ENCODE data around the gene TBC1D23.
"Not testable (repeated sequence)": the region's sequence is repeated elsewhere in the genome, so short reads cannot be mapped to it uniquely, and the experiment has no call there.

Gene TBC1D23

GRCh38 chr3:100329800-100330489, 69.2 kb downstream of the TBC1D23 start:
- no peaks in the 10 kb centered on the region for H3K27me3 ChIP-seq
- H3K9ac ChIP-seq: no peak overlapping the region
- 0 out of 2 replicates have a peak, but pooled peaks cover 7% of the 10 kb centered on the region for H3K9me3 ChIP-seq
- no peak overlapping the region for H3K27ac ChIP-seq
- peaks cover 25% of the 10 kb centered on the region; the same call in 1 of the 2 replicates for H3K36me3 ChIP-seq
- H3K4me1 ChIP-seq: peaks cover 6% of the 10 kb centered on the region
- no peak overlapping the region for H3K4me2 ChIP-seq
- no peak for TF ChIP-seq Cebpa-rat (IDR thresholded peaks at IDR 0.05)
- no peaks in the 10 kb centered on the region for H4K20me1 ChIP-seq
- H3K4me3 ChIP-seq: no peak overlapping the region

GRCh38 chr3:100330651-100331050, 69.9 kb downstream of the TBC1D23 start:
- H3K4me3 ChIP-seq: no peak overlapping the region
- no peaks in the 10 kb centered on the region for H3K27me3 ChIP-seq
- no peaks in the 10 kb centered on the region for H4K20me1 ChIP-seq
- H3K9ac ChIP-seq: no peak overlapping the region
- H3K9me3 ChIP-seq: 0 out of 2 replicates have a peak, but pooled peaks cover 7% of the 10 kb centered on the region
- peaks cover 19% of the 10 kb centered on the region; the same call in 1 of the 2 replicates for H3K36me3 ChIP-seq
- peaks cover 13% of the 10 kb centered on the region for H3K4me1 ChIP-seq
- no peak for TF ChIP-seq Cebpa-rat (IDR thresholded peaks at IDR 0.05)
- H3K4me2 ChIP-seq: no peak overlapping the region
- H3K27ac ChIP-seq: no peak overlapping the region

- Histone ChIP-seq H3K4me2 (no peak overlapping the region), H3K9ac (no peak overlapping the region), H3K27me3 (no peaks in the 10 kb centered on the region), H3K4me1 (peaks cover 18% of the 10 kb centered on the region), H3K9me3 (0 out of 2 replicates have a peak, but pooled peaks cover 7% of the 10 kb centered on the region), H4K20me1 (no peaks in the 10 kb centered on the region), H3K27ac (no peak overlapping the region), H3K4me3 (no peak overlapping the region), H3K36me3 (peaks cover 9% of the 10 kb centered on the region; the same call in 1 of the 2 replicates)
- TF ChIP-seq Cebpa-rat (IDR thresholded peaks at IDR 0.05): no peak
Observed at GRCh38 chr3:100331660-100332059, 70.9 kb downstream of the TBC1D23 start.

GRCh38 chr3:100333051-100333450, 72.3 kb downstream of the TBC1D23 start:
- H3K4me3 ChIP-seq: no peak overlapping the region
- peaks cover 18% of the 10 kb centered on the region for H3K4me1 ChIP-seq
- H3K4me2 ChIP-seq: no peak overlapping the region
- no peaks in the 10 kb centered on the region for H3K27me3 ChIP-seq
- no peaks in the 10 kb centered on the region for H3K36me3 ChIP-seq
- no peak overlapping the region for H3K27ac ChIP-seq
- TF ChIP-seq Cebpa-rat (IDR thresholded peaks at IDR 0.05): no peak
- H4K20me1 ChIP-seq: 0 out of 2 replicates have a peak, but pooled peaks cover 1% of the 10 kb centered on the region
- H3K9ac ChIP-seq: no peak overlapping the region
- H3K9me3 ChIP-seq: no peaks in the 10 kb centered on the region

- H3K36me3 ChIP-seq: peaks cover 3% of the 10 kb centered on the region
- peaks cover 18% of the 10 kb centered on the region for H3K4me1 ChIP-seq
- 0 out of 2 replicates have a peak, but pooled peaks cover 4% of the 10 kb centered on the region for H4K20me1 ChIP-seq
- H3K4me2 ChIP-seq: peak overlapping the region; percentile 89
- no peaks in the 10 kb centered on the region for H3K27me3 ChIP-seq
- H3K4me3 ChIP-seq: peak overlapping the region; percentile 91
- no peak for TF ChIP-seq Cebpa-rat (IDR thresholded peaks at IDR 0.05)
- peak overlapping the region; percentile 91 for H3K9ac ChIP-seq
- no peaks in the 10 kb centered on the region for H3K9me3 ChIP-seq
- H3K27ac ChIP-seq: peak overlapping the region; percentile 93
Observed at GRCh38 chr3:100333970-100334487, 73.2 kb downstream of the TBC1D23 start.

GRCh38 chr3:100334488-100335351, 73.9 kb downstream of the TBC1D23 start, which contains the start of gene NIT2:
Gene NIT2, plus strand, starts transcription at chr3:100334757. Its CDS starts 35 bp downstream, at chr3:100334792.
- Histone ChIP-seq H3K4me3 (peak within 1 kb of the TSS; percentile 91), H3K27ac (peak within 1 kb of the TSS; percentile 93), H3K4me1 (peaks cover 18% of the 10 kb centered on the region), H3K9ac (peak within 1 kb of the TSS; percentile 91), H4K20me1 (0 out of 2 replicates have a peak, but pooled peaks cover 4% of the 10 kb centered on the region), H3K27me3 (no peaks in the 10 kb centered on the region), H3K9me3 (no peaks in the 10 kb centered on the region), H3K4me2 (peak within 1 kb of the TSS; percentile 89), H3K36me3 (peaks cover 10% of the 10 kb centered on the region)
- TF ChIP-seq Cebpa-rat (IDR thresholded peaks at IDR 0.05): no peak

- Histone ChIP-seq H3K4me3 (peak overlapping the region; percentile 91), H3K27me3 (no peaks in the 10 kb centered on the region), H3K4me1 (peaks cover 18% of the 10 kb centered on the region), H3K4me2 (peak overlapping the region; percentile 89), H3K9me3 (no peaks in the 10 kb centered on the region), H3K9ac (peak overlapping the region; percentile 91), H3K27ac (peak overlapping the region; percentile 93), H3K36me3 (peaks cover 17% of the 10 kb centered on the region), H4K20me1 (0 out of 2 replicates have a peak, but pooled peaks cover 4% of the 10 kb centered on the region)
- TF ChIP-seq Cebpa-rat (IDR thresholded peaks at IDR 0.05): no peak
Observed at GRCh38 chr3:100335434-100335833, 74.6 kb downstream of the TBC1D23 start.

- not testable (repeated sequence) for H3K27ac ChIP-seq, H3K27me3 ChIP-seq, H3K9ac ChIP-seq, H3K4me3 ChIP-seq, H3K4me2 ChIP-seq, H4K20me1 ChIP-seq, H3K9me3 ChIP-seq
- peaks cover 18% of the 10 kb centered on the region for H3K4me1 ChIP-seq
- H3K36me3 ChIP-seq: peaks cover 25% of the 10 kb centered on the region
Observed at GRCh38 chr3:100336229-100336628, 75.4 kb downstream of the TBC1D23 start.

GRCh38 chr3:100338911-100339310, 78.1 kb downstream of the TBC1D23 start:
- peaks cover 14% of the 10 kb centered on the region for H3K4me1 ChIP-seq
- peaks cover 10% of the 10 kb centered on the region for H3K9me3 ChIP-seq
- TF ChIP-seq Cebpa-rat (IDR thresholded peaks at IDR 0.05): no peak
- H3K27ac ChIP-seq: no peak overlapping the region
- H3K36me3 ChIP-seq: peaks cover 38% of the 10 kb centered on the region
- H3K9ac ChIP-seq: no peak overlapping the region
- H3K27me3 ChIP-seq: no peaks in the 10 kb centered on the region
- H4K20me1 ChIP-seq: 0 out of 2 replicates have a peak, but pooled peaks cover 4% of the 10 kb centered on the region
- H3K4me3 ChIP-seq: no peak overlapping the region
- H3K4me2 ChIP-seq: no peak overlapping the region
